Measurements from ENCODE around the gene APOB. TPM values are rescaled to one million over a fixed set of nuclear protein-coding genes. Genes with fewer than 3 reads are reported as not detected.
A peak's percentile ranks its signal among the peaks of the same experiment; 100 is the strongest.

Gene APOB
- polyA plus RNA-seq, 3 donors = 0.90 to 2.2 (median 1.5) TPM

- DNase-seq (ENCODE audit: low read depth in 3 of 3, low spot score in 2 of 3) = no peak
Measured at GRCh38 chr2:21007129-21008013, 36.5 kb downstream of the APOB start.

GRCh38 chr2:21006423-21007128, 37.3 kb downstream of the APOB start:
- DNase-seq (ENCODE audit: low read depth in 3 of 3, low spot score in 2 of 3) = no peak

- DNase-seq (ENCODE audit: low read depth in 3 of 3, low spot score in 2 of 3) = no peak
Measured at GRCh38 chr2:21005700-21006422, 38.0 kb downstream of the APOB start.

- DNase-seq (ENCODE audit: low read depth in 3 of 3, low spot score in 2 of 3) = no peak
Measured at GRCh38 chr2:21005111-21005699, 38.7 kb downstream of the APOB start.

DNA sequence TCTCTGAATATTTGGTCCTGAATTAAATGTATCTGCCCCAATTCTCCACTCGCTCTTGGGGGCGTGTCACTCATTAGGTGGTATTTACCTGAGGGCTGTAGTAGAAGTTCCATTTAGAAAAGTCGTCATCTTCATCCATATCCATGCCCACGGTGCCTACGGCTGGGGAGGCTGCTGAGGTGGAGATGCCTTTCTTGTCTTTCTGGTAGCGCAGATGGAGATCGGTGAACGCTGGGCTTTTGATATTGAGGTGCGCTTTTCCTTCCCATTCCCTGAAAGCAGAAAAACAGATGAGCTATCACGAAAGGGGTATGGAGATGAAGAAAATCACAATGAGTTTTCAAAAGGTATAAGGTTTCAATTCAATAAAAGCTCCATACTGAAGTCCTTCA, 39.7 kb downstream of the APOB start:
- no peak for DNase-seq (ENCODE audit: low read depth in 3 of 3, low spot score in 2 of 3)

DNA sequence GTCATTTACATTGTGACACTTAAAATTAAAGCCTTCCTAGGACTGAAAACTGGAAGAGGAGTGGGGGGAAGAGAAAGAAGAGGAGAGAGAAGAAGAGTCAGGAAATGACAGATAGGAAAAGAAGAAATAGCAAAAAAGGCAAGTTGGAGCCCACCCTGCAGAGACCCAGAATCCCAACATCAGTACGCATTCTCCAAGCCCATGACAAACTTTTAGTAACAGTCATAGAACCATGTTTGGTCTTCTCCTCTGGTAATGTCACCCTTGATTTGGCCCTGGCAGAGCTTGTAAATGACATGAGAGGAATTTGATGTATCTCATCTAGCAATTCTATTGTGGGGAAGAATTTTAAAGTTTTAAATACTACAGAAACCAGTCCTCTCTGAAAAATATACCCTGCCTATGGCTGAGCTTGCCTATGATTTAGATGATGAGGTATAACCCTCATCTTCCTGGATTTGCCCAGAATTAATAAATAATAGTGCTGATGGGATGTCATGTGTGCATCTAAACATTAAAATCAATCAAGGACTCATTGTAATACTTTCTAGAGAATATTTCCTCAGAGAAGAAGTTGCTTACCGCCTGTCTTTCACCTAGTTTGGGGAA, 40.2 kb downstream of the APOB start:
- DNase-seq (ENCODE audit: low read depth in 3 of 3, low spot score in 2 of 3) = no peak

- no peak for DNase-seq (ENCODE audit: low read depth in 3 of 3, low spot score in 2 of 3)
Measured at GRCh38 chr2:21002814-21003192, 41.1 kb downstream of the APOB start.

DNA sequence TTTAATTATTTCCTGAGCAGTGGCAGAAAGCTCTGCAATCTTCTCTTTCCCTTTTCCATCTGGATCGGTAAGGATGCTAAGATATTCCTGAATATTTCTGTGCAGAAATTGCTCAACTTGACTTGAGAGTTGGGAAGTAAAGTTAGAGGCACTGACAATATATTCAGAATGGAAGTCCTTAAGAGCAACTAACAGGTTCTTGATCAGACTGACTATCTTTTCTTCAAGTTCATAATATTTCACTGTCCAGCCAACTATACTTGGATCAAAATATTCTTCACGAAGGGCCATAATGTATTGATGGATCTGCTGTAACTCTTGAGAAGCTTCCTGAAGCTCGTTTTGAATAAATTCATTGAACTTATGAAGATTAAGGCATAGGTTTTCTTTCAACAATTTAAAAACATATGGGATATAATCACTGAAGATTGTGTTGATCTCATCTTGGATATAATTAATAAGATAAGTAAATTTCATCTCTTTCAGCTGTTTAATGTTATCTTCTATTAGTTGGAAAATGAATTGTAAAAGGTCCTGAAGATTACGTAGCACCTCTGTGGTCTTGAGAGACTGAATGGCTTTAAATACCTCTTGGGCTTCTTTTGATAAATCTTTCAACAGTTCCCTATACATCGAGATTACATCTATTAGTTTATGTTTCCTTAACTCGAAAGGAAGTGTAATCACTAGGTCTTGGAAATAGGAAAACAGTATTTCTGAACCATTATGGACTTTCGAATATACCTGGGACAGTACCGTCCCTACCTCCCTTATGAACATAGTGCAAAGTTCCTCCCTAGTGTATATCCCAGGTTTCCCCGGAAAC, 41.7 kb downstream of the APOB start:
- no peak for DNase-seq (ENCODE audit: low read depth in 3 of 3, low spot score in 2 of 3)

DNA sequence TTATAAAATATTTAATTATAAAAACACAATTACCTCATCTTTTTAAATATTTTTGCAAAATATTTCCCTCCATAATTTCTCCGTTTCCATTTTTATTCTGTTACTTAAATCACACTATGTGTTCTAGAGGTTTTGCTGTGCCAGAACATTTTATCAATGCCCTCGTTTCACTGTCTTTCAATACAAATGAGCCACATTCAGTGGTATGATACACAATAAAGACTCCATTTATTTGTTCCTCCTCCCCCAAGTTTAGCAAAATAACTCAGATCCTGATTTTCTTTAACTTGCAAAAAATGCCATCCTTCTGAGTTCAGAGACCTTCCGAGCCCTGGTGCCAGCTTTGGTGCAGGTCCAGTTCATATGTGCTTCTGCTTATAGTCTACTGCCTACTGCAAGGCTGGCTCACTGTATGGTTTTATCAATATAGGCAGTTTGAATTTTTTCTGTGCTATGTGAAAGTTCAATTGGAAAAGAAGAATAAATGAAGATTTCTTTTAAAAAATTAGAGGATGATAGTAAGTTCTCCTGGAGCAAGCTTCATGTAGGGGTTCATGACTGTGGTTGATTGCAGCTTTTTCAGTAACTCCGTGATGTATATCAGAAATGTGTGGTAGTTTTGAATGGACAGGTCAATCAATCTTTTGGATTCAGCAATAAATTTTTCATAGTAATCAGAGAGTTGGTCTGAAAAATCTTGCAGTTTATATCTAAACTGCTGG, 42.5 kb downstream of the APOB start:
- no peak for DNase-seq (ENCODE audit: low read depth in 3 of 3, low spot score in 2 of 3)

DNA sequence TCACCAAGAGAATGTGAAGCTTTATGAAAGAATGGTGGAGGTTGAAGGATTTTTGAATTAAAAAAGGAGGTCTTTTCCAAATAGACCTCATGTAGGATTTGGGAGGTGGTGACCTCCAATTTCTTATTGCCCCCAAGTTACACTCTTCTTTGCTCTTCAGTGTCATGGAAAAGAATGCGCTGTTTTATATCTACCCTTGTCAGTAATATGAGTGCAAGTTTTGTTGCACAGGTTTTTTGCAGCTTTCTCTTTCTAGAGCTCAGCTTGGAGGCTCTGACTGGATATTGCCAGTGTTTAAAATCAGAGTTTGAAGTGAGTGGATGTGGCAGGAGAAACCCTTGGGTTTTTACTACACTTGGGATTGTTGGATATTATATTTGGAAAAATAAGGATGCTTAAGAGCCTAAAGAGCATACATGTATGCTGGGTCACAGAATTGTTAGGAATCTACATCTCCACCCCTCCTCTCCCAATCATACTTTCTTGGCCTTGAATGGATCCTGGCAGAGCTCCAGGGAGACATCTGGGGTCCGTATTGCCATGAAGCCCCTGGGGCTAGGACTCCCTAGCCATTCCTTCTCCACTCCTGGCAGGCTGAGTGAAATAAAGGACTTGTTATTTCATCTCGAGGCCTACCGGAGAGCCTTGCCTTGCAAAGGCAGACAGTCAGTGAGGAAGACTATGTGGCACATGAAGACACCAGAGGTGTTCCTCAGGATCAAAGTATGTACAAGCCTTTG, 43.8 kb downstream of the APOB start:
- no peak for DNase-seq (ENCODE audit: low read depth in 3 of 3, low spot score in 2 of 3)

- no peak for DNase-seq (ENCODE audit: low read depth in 3 of 3, low spot score in 2 of 3)
Measured at GRCh38 chr2:20998972-20999905, 44.6 kb downstream of the APOB start.

GRCh38 chr2:20997953-20998722, 45.7 kb downstream of the APOB start:
- DNase-seq (ENCODE audit: low read depth in 3 of 3, low spot score in 2 of 3) = no peak

GRCh38 chr2:20994130-20994529, 49.7 kb downstream of the APOB start:
- no peak for DNase-seq (ENCODE audit: low read depth in 3 of 3, low spot score in 2 of 3)

- peak in 1 of 3 donors; percentile 37 for DNase-seq (ENCODE audit: low read depth in 3 of 3, low spot score in 2 of 3)
Measured at GRCh38 chr2:20992201-20992711, 51.6 kb downstream of the APOB start.

GRCh38 chr2:20990442-20991430, 53.1 kb downstream of the APOB start:
- no peak for DNase-seq (ENCODE audit: low read depth in 3 of 3, low spot score in 2 of 3)

Data from right renal cortex interstitium (tissue), 3 donors.